Activated CD8-positive, alpha-beta memory T cell treated with anti-CD3 and anti-CD28 coated beads for 48 hours (primary cell): ENCODE data around the gene SPRR2A.
"Not testable (repeated sequence)": the region's sequence is repeated elsewhere in the genome, so short reads cannot be mapped to it uniquely, and the experiment has no call there.

ENCODE experiments used
- DNase-seq, 3 experiments: peaks; one replicate each; pipeline ENCODE4 v3.0.0-alpha.2; 2020; ENCODE audit warnings: low read depth in 2 of 3, low spot score in 2 of 3

The SPRR2A gene

DNA sequence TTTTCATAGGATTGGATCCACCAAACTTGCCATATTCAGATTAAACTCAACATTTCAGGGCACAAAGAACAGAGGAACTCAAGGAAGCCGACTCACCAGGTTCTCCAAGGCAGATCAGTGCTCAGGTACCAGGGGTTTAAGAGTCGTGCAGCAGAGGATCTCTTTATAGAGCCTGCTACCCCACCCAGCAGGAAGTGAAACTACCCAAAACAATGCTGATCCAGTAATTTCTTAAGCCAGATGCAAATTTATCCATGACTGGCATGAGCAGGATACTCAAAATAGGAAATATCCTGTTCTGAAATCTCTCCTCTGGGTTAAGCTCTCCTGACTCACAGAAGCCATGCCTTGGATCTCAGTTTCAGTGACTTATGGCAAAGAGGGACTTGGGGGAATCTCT, at the start of gene SPRR2A:
TSS of gene SPRR2A (minus strand) at position 138 of the 400 bp plus-strand sequence. CDS start 777 bp downstream, outside the sequence.
- no peak for DNase-seq

DNA sequence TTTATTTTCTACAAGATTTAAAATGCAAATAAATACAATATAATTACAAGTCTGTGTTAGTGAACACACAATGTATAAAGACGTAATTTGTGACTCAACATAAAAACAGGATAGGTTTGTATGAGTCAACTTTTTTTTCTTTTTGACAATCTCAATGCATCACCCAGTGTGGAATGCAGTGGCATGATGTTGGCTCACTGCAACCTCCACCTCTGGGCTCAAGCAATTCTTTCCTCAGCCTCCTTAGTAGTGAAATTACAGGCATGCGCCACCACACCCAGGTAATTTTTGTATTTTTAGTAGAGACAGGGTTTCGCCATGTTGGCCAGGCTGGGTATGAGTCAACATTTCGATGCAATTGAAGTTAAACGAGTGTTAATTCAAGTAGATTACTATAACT, 42.9 kb upstream of the SPRR2A start:
- DNase-seq, result no peak

DNA sequence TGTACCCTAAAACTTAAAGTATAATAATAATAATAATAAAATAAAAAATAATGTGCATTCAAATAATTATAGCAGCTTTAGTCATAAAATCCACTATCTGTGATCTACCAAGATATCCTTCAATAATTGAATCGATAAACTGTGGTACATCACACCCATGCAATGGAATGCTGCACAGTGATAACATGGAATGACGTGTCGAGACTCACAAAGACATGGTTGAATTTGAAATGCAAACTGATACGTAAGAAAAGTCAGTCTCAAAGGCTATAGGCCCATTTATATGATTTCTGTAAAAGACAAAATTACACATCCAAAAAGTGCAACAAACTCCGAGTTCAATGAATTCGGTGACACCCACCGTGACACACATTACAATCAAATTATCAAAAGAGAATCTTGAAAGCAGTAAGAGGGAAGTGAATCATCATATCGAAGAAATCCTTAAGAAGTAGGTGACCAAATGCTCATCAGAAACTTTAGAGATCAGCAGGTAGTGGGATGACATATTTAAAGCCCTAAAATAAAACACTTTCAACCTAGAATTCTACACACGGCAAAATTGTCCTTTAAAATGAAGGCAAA, 42.2 kb upstream of the SPRR2A start:
- no peak for DNase-seq

DNA sequence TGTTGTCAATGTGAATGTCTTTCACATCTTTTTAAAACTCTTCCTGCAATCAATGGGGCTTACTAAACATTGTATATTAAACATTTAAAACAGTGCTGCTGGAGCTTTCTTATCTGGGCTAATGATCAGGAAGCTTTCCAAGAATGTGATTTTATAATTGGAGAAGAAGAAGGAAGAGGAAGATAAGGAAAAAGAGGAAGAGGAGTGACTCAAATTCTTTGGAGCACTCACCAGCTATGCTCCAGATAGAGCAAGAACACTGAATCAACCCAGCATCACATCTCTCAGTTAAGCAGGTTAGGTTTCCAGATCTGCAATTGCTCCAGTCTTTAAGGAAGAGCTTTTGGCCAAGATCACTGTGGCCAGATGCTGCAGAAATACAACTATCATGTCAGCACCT, 38.5 kb upstream of the SPRR2A start:
- DNase-seq, result no peak

DNA sequence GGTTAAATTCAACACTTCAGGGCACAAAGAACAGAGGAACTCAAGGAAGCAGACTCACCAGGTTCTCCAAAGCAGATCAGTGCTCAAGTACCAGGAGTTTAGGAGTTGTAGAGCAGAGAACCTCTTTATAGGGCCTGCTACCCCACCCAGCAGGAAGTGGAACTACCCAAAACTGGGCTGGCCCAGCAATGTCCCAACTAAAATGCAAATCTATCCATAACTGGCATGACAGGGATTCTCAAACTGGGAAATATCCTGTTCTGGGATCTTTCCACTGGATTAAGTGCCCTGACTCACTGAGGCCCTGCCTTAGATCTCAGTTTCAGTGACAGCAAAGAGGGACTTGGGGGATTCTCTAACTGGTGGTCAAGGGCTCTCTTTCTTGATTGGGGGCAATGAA, 37.1 kb upstream of the SPRR2A start, which contains the start of gene SPRR2E:
TSS of gene SPRR2E (minus strand) at position 101 of the 400 bp plus-strand sequence. CDS start 775 bp downstream, outside the sequence.
- no peak for DNase-seq

DNA sequence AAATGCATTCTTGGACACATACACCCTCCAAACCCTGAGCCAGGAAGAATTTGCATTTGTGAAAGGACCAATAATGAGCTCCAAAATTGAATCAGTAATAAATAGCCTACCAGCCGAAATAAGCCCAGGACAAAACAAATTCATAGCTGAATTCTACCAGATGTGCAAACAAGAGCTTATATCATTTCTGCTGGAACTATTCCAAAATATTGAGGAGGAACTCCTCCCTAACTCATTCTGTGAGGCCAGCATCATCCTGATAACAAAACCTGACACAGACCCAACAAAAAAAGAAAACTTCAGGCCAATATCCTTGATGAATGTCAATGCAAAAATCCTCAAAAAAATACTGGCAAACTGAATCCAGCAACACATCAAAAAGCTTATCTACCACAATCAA, 30.3 kb upstream of the SPRR2A start:
- DNase-seq, result no peak

DNA sequence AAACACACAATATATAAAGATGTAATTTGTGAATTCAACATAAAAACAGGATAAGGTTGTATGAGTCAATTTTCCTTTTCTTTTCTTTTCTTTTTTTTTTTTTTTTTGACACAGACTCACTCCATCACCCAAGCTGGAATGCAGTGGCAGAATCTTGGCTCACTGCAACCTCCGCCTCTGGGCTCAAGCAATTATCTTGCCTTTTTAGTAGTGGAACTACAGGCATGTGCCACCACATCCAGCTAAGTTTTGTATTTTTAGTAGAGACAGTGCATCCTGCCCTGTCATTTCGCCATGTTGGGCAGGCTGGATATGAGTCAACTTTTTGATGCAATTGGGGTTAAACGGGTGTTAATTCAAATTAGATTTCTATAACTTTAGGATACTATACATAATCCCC, 24.4 kb upstream of the SPRR2A start:
- DNase-seq, result no peak

DNA sequence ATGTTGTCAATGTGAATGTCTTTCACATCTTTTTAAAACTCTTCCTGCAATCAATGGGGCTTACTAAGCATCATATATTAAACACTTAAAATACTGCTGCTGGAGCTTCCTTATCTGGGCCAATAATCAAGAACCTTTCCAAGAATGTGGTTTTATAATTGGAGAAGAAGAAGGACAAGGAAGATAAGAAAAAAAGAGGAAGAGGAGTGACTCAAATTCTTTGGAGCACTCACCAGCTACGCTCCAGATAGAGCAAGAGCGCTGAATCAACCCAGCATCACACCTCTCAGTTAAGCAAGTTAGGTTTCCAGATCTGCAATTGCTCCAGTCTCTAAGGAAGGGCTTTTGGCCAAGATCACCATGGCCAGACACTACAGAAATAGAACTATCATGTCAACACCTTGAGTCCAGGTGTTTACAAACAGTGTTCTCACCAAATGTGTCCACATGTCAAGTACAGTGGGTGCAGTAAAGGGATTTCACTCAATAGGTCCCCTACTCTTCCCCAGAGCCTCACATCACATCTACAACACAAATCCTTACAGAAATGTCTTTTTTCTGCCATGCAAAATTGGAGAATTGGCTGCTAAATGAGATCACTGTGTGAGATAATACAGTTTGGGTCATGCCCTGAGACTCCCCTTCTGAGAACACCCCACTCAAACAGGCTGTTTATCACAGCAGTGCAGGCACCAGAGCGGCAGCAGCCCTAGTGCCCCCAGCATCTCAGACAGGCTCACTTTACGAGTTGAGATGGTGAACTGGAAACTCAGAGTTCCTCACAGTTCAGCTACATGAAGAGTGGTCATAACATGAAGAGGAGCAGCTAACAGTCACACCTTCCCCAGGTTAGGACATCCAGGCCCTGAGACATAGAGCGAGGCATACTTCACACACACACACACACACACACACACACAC, 15.8 kb upstream of the SPRR2A start:
- no peak for DNase-seq

DNA sequence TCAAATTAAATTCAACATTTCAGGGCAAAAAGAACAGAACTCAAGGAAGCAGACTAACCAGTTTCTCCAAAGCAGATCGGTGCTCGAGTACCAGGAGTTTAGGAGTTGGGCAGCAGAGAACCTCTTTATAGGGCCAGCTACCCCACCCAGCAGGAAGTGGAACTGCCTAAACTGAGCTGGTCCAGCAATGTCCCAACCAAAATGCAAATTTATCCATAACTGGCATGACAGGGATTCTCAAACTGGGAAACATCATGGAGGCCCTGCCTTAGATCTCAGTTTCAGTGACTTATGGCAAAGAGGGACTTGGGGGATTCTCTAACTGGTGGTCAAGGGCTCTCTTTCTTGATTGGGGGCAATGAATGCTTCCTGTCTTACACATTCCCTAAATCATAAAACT, 14.2 kb upstream of the SPRR2A start, which contains the start of gene SPRR2B:
TSS of gene SPRR2B (minus strand) at position 101 of the 400 bp plus-strand sequence. CDS start 772 bp downstream, outside the sequence.
- no peak for DNase-seq

DNA sequence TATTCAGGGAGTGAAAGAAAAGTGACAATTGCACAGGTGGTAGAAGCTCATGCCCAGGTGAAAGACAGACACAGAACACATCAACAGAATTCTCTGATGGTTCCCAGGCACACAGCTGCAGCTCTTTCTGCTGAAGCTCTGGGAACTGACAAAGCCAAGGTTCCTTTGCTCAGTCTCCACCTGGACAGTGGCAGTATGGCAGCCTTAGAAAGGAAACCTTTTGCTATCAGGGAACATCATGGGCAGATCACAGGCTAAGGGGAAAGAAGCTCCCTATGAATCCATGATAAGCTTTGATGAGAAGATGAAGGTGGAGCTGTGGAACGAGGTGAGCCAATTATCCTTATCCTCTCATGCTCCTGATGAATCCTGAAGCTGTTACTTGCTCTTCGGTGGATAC, 12.9 kb upstream of the SPRR2A start:
- no peak for DNase-seq

DNA sequence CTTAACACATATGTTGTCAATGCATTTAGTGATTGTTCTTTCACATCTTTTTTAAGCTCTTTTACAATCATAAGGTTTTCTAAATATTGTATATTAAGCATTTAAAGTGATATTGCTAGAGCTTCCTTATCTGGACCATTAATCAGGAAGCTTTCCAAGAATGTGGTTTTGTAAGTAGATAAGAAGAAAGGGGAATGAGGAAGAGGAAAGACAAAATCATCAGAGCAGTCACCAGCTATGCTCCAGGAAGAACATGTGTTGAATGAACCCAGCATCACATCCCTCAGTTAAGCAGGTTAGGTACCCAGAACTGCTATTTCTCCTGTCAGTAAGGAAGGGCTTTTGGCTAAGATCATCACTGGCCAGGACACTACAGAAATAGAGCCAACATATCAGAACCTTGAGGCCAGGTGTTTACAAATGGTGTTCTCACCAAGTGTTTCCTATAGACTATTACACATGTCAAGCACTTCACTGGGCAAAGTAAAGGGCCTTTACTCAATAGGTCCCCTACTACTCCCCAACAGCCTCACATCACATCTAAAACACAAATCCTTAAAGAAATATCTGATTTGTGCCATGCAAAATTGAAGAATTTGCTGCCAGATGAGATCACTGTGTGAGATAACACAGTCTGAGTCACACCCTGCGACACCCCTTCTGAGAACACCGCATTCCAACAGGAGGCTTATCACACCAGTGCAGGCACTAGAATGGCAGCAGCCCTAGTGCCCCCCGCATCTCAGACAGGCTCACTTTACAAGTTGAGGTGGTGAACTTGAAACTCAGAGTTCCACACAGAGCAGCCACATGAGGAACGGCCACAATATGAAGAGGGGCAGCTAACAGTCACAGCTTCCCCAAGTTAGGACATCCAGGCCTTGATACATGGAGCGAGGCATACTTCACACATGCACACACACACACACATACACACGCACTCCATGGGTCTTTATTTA, 1.8 kb upstream of the SPRR2A start:
- no peak for DNase-seq

DNA sequence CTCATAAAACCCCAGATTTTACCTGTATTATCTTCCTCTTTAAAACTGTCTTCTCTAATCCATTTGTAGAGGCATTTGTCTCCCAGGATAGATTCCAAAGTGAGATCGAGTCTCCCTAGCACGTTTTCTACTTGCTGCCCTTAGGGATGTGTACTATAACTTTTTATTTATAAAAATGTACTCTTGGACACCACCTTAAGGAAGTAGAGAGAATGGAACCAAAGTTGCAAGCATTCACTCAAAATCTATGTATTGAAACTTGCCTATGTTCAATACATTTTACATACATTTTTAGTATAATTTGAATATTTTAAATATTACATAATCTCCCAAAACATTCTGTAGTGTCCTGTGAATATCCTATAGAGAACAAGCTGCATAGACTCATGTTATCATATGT, 842 bp upstream of the SPRR2A start:
- no peak for DNase-seq

DNA sequence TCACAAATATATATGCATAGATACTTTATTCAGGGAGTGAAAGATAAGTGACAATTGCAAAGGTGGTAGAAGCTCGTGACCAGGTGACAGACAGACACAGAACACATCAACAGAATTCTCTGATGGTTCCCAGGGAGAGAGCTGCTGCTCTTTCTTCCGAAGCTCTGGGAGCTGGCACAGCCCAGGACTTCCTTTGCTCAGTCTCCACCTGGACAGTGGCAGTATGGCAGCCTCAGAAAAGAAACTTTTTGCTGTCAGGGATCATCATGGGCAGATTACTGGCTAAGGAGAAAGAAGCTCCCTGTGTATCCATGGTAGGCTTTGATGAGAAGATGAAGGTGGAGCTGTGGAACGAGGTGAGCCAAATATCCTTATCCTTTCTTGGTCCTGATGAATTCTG, 1.2 kb downstream of the SPRR2A start:
- not testable (repeated sequence) for DNase-seq

DNA sequence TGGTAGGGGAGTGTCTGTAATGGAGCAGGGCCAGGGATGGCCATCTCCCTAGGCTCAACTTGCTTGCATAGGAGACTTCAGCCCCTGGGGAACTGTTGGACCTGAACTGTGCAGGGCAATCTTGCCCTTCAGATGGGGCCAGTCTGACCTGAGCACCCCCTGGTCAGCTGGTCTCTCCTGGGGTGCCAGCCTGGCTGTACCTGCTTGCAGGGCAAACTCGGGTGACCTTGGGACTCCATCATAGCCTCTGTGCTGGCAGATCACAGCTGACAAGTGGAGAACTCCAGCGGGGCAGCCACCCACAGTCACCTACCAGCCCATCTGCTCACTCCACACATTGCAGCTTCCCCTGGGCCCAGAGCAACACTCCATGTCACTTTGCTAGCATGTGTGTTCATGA, 8.1 kb downstream of the SPRR2A start:
- no peak for DNase-seq

DNA sequence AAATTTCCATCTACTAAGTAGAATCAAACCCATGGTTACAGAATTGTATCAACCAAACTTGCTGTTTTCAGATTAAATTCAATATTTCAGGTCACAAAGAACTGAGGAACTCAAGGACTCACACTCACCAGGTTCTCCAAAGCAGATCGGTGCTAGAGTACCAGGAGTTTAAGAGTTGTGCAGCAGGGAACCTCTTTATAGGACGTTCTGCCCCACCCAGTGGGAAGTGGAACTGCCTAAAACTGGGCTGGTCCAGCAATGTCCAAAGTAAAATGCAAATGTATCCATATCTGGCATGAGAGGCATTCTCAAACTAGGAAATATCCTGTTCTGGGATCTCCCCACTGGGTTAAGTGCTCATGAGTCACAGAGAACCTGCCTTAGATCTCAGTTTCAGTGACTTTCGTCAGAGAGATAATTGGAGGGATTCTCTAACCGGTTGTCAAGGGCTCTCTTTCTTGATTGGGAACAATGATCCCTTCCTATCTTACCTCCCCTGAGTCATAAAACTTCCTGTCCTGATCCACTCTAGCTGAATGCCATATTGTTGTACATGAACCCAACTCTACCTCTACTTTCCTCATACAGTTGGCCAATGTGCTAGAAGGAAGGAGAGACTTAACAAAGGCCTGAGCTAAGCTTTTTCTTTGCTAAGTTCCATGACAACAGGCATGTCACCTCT, 16.2 kb downstream of the SPRR2A start, which contains the start of gene SPRR2D:
TSS of gene SPRR2D (minus strand) at position 171 of the 682 bp plus-strand sequence. CDS start 774 bp downstream, outside the sequence.
- DNase-seq, result no peak

DNA sequence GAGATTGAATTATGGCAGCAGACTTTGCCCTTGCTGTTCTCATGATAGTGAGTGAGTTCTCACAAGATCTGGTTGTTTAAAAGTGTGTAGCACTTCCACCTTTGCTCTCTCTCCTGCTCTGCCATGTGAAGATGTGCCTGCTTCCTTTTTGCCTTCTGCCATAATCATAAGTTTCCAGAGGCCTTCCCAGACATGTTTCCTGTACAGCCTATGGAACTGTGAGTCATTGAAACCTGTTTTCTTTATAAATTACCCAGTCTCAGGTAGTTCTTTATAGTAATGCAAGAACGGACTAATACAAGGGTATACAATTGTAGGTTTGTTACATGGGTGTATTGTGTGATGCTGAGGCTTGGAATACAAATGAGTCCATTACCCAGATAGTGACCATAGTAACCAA, 22.1 kb downstream of the SPRR2A start:
- DNase-seq, result no peak

DNA sequence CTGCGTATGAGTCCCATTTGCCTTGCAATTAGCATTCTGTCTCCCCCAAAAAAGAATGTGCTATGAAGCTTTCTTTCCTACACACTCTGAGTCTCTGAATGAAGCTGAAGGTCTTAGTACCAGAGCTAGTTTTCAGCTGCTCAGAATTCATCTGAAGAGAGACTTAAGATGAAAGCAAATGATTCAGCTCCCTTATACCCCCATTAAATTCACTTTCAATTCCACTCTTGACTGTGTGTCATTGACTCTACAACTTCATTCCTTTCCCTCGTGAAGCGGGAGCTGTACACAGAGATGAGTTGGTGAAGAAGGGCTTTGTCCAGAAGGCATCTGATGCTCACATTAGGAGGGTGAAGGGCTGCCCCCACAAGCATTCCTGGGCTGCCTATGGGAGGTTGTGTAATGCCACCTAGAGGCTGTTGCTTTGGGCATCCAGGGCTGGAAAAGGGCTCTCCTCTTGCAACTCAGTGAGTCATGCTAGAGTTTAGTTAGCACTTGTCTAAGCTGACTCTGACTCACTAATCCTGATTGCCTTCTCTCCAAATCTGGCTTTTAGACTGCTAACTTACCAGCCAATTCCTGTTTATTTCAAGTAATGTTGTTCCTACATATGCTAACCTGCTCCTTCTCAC, 24.5 kb downstream of the SPRR2A start:
- no peak for DNase-seq

DNA sequence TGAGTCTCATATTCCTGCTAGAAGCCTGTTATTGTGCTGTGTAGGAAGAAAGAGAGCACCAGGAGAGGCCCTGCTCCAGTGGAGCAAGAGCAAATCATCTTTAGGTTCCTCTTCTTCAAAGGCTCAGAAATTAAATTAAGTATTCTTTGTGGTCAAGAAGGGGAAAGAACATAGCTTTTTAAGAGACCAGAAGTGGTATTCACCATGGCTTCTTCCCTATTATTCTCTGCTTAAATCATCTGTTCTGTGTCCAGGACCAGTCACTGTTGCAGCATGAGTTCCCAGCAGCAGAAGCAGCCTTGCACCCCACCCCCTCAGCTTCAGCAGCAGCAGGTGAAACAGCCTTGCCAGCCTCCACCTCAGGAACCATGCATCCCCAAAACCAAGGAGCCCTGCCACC, 25.2 kb downstream of the SPRR2A start:
- no peak for DNase-seq

DNA sequence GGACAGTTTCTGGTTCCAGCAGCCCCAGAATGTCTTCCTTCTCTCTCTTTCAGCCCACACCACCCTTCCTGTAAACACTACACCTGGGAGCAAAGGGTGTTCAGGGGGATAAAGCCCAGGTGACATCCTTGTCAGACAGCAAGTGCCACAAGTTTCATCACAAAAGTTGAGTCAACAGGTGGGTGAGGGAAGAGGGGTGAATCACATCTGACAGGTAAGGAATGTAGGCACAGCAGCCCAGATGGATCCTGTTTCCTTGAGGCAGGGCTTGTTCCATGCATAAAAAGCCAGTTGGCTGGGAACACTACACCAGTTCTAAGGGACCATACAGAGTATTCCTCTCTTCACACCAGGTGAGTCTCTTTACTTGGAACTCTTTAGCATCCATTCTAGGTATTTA, 26.4 kb downstream of the SPRR2A start, which contains the start of gene SPRR1B:
TSS of gene SPRR1B (plus strand) at position 309 of the 400 bp plus-strand sequence. CDS start 1,143 bp downstream, outside the sequence.
- no peak for DNase-seq

DNA sequence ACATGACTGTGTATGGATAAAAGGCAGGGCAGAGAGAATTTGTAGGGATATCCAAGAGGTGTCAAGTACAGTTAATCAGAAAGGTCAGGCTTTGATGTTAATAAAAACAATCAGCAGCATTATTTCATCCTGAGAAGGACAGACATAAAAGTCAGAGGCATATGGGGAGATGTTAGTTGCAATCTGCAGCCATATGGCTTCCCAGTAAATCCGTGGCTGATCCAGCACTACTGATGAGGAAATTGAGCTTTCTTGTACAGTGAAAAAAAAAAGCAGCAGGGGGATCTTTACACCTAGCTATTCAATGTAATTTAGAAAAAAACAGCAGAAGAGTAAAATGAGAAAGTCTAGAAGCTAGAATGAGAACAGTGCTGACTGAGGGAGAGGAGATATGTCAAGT, 28.5 kb downstream of the SPRR2A start:
- no peak for DNase-seq
